MM.1S (cell line): ENCODE data around the gene FAM162B.

Experiments used
- DNase-seq: peaks from one replicate; pipeline ENCODE4 v3.0.0-alpha.2; 2015
- H2AFZ ChIP-seq: fragments of 300-600 bp; sonication (generic); 2 replicates; pipeline ENCODE4 v1.6.0; 2016; ENCODE audit warnings: antibody characterized with exemption, low read length
- H3F3A ChIP-seq: fragments of 300-600 bp; sonication (generic); 2 replicates; pipeline ENCODE4 v1.6.1; 2016; ENCODE audit warnings: mild to moderate bottlenecking, antibody characterized with exemption, low read length, moderate library complexity, mixed read lengths; ENCODE audit not compliant: insufficient read depth
- H3K27ac ChIP-seq: fragments of 300-600 bp; sonication (generic); 2 replicates; pipeline ENCODE4 v1.5.1; 2016; ENCODE audit warnings: mild to moderate bottlenecking, low read length
- H3K27me3 ChIP-seq: fragments of 300-600 bp; sonication (generic); replicated peaks from 2 replicates; pipeline ENCODE4 v1.6.0; 2016; ENCODE audit warnings: low read length; ENCODE audit not compliant: insufficient read depth
- H3K36me3 ChIP-seq: fragments of 300-600 bp; sonication (generic); replicated peaks from 2 replicates; pipeline ENCODE4 v1.6.1; 2016; ENCODE audit warnings: mild to moderate bottlenecking, low read length, mixed read lengths; ENCODE audit not compliant: insufficient read depth
- H3K4me1 ChIP-seq: fragments of 300-600 bp; sonication (generic); 2 replicates; pipeline ENCODE4 v1.6.1; 2016; ENCODE audit warnings: low read length, mixed read lengths
- H3K4me2 ChIP-seq: fragments of 300-600 bp; sonication (generic); 2 replicates; pipeline ENCODE4 v1.6.0; 2016; ENCODE audit warnings: low read depth, low read length
- H3K4me3 ChIP-seq: fragments of 300-600 bp; sonication (generic); 2 replicates; pipeline ENCODE4 v1.5.1; 2016; ENCODE audit warnings: low read length, mixed read lengths
- H3K79me2 ChIP-seq: fragments of 300-600 bp; sonication (generic); 2 replicates; pipeline ENCODE4 v1.6.1; 2016; ENCODE audit warnings: mixed run types, low read length, mixed read lengths
- H3K9ac ChIP-seq: fragments of 300-600 bp; sonication (generic); 2 replicates; pipeline ENCODE4 v1.6.1; 2016; ENCODE audit warnings: low read length, mixed read lengths
- H3K9me2 ChIP-seq: fragments of 300-600 bp; sonication (generic); replicated peaks from 2 replicates; pipeline ENCODE4 v1.6.1; 2016; ENCODE audit warnings: mild to moderate bottlenecking, low read length, mixed read lengths; ENCODE audit not compliant: insufficient read depth
- H3K9me3 ChIP-seq: fragments of 300-600 bp; sonication (generic); replicated peaks from 2 replicates; pipeline ENCODE4 v1.6.1; 2016; ENCODE audit warnings: mild to moderate bottlenecking, low read length, mixed read lengths; ENCODE audit not compliant: insufficient read depth
- H4K20me1 ChIP-seq: fragments of 300-600 bp; sonication (generic); 2 replicates; pipeline ENCODE4 v1.6.1; 2016; ENCODE audit warnings: mild to moderate bottlenecking, low read length, moderate library complexity, mixed read lengths; ENCODE audit not compliant: insufficient read depth
- EZH2 ChIP-seq: fragments of 300-600 bp; sonication (generic); optimal IDR thresholded peaks from 2 replicates; pipeline ENCODE3; 2017; ENCODE audit warnings: low read depth, mild to moderate bottlenecking, antibody characterized with exemption, low read length, mixed read lengths
- EZH2phosphoT487 ChIP-seq: fragments of 300-600 bp; sonication (generic); IDR thresholded peaks from 2 replicates; pipeline ENCODE4 v1.6.1; 2018; ENCODE audit warnings: antibody characterized with exemption, low read length
- TF ChIP-seq, protein P1 (sequence below): fragments of 300-600 bp; sonication (generic); IDR thresholded peaks from 2 replicates; pipeline ENCODE4 v1.5.1; 2016; ENCODE audit warnings: antibody characterized with exemption, low read length, mixed read lengths

Gene FAM162B

DNA sequence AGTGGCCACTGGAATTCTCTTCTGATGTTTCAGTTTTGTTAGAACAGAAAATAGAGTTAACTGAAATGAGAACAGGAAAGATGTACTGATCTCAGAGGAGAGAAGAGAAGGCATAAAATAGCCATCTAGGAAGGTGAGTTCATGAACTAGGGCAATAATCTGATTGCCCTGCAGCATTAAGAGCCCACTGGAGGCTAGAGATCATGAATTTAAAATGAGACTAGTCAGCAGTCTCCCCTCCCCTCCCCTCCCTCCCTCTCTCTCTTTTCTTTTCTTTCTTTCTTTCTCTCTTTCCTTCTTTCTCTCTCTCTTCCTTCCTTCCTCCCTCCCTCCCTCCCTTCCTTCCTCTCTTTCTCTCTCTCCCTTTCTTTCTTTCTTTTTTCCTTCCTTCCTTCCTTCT is 34.4 kb upstream of the FAM162B start:
- Histone ChIP-seq H2AFZ (no peak overlapping the region), H3K4me1 (no peaks in the 10 kb centered on the region), H3K9ac (no peak overlapping the region), H3K9me2 (no peaks in the 10 kb centered on the region), H4K20me1 (no peaks in the 10 kb centered on the region), H3K9me3 (no peaks in the 10 kb centered on the region), H3K79me2 (no peaks in the 10 kb centered on the region), H3K36me3 (no peaks in the 10 kb centered on the region), H3K27ac (no peak overlapping the region), H3F3A (no peaks in the 10 kb centered on the region), H3K4me3 (no peak overlapping the region), H3K27me3 (no peaks in the 10 kb centered on the region), H3K4me2 (no peak overlapping the region)
- DNase-seq: no peak
- no peak for TF ChIP-seq EZH2phosphoT487
- TF ChIP-seq, protein P1, sequence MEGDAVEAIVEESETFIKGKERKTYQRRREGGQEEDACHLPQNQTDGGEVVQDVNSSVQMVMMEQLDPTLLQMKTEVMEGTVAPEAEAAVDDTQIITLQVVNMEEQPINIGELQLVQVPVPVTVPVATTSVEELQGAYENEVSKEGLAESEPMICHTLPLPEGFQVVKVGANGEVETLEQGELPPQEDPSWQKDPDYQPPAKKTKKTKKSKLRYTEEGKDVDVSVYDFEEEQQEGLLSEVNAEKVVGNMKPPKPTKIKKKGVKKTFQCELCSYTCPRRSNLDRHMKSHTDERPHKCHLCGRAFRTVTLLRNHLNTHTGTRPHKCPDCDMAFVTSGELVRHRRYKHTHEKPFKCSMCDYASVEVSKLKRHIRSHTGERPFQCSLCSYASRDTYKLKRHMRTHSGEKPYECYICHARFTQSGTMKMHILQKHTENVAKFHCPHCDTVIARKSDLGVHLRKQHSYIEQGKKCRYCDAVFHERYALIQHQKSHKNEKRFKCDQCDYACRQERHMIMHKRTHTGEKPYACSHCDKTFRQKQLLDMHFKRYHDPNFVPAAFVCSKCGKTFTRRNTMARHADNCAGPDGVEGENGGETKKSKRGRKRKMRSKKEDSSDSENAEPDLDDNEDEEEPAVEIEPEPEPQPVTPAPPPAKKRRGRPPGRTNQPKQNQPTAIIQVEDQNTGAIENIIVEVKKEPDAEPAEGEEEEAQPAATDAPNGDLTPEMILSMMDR: no peak

DNA sequence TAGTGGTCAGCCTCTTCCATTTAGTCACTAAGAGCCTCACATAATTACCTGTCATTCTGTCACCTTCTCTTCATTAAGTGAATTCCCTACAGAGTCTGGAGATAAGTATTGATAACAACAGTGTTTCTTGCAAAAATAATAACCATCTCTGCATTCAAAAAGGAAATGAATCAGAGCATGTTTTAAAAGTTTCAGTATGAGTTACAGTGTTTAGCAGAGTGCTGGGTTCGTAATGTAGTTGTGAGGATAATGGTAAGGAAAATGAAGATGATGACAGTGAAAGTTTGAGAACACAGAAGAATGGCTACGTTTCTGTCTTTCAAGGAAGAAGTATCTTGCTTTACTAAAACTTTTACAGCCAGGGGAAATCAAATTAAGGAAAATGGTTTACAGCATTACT is 32.1 kb upstream of the FAM162B start:
- TF ChIP-seq, protein P1: no peak
- TF ChIP-seq EZH2 (no peak), EZH2phosphoT487 (no peak)
- Histone ChIP-seq H3K9me3 (no peaks in the 10 kb centered on the region), H2AFZ (no peak overlapping the region), H3K4me2 (no peak overlapping the region), H3F3A (no peaks in the 10 kb centered on the region), H3K4me1 (no peaks in the 10 kb centered on the region), H3K4me3 (no peak overlapping the region), H3K79me2 (no peaks in the 10 kb centered on the region), H4K20me1 (no peaks in the 10 kb centered on the region), H3K36me3 (no peaks in the 10 kb centered on the region), H3K27ac (no peak overlapping the region), H3K9ac (no peak overlapping the region), H3K27me3 (no peaks in the 10 kb centered on the region), H3K9me2 (no peaks in the 10 kb centered on the region)
- no peak for DNase-seq

DNA sequence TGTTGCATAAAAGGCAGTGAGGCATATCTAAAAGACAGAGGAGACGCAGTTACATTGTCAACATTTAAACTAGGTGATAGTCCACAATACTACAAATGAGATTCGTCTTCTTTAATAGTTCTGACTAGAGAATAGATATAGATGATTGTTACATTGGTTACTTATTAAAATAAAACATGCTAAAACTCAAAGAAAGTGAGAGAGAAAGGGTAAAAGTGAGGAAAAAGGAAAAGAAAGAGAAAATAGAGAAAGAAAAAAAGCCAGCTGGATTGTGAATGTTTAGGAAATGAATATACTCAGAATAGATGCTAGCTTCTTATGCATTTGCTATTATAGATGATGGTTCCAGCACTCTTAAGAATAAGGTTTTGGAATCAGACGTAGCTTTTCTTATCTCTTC is 27.7 kb upstream of the FAM162B start:
- Histone ChIP-seq H3K4me1 (no peaks in the 10 kb centered on the region), H2AFZ (no peak overlapping the region), H3K27ac (no peak overlapping the region), H3K9me3 (no peaks in the 10 kb centered on the region), H3F3A (no peaks in the 10 kb centered on the region), H3K36me3 (no peaks in the 10 kb centered on the region), H3K4me3 (no peak overlapping the region), H3K27me3 (no peaks in the 10 kb centered on the region), H4K20me1 (no peaks in the 10 kb centered on the region), H3K9ac (no peak overlapping the region), H3K4me2 (no peak overlapping the region), H3K9me2 (no peaks in the 10 kb centered on the region), H3K79me2 (no peaks in the 10 kb centered on the region)
- DNase-seq: no peak
- TF ChIP-seq, protein P1: no peak
- TF ChIP-seq EZH2 (no peak), EZH2phosphoT487 (no peak)
